Panc1 (cell line): Measurements from ENCODE around the gene PIGL. TPM values are rescaled to one million over a fixed set of nuclear protein-coding genes. Genes with fewer than 3 reads are reported as not detected.
A peak's percentile ranks its signal among the peaks of the same experiment; 100 is the strongest.

Source experiments
- ATAC-seq: fragments of 200-7000 bp; cut with Tn5 transposase; 2 replicates; pipeline ENCODE4 v1.9.1; 2020; ENCODE audit warnings: mild to moderate bottlenecking, moderate library complexity
- BruUV-seq: library from RNA; stranded (reverse); fragments of 400-500 nt; replicated peaks from 2 replicates; lab custom pipeline; 2021; lab: Mats Ljungman, UMichigan
- CTCF ChIA-PET: fragments of 300-600 bp; sonication (Branson Sonifier 250); formaldehyde crosslinking; loops from one replicate; lab custom pipeline; 2022; ENCODE audit warnings: antibody characterized with exemption; lab: Charles Lee
- POLR2A ChIA-PET: fragments of 300-600 bp; sonication (Branson Sonifier 250); formaldehyde crosslinking; loops from one replicate; lab custom pipeline; 2022; ENCODE audit warnings: antibody characterized with exemption; lab: Charles Lee
- DNase-seq: peaks from one replicate; pipeline ENCODE4 v3.0.0-alpha.2; 2010; ENCODE audit warnings: low read depth, low spot score
- H3K27ac ChIP-seq: 2 replicates; pipeline ENCODE4 v1.5.1; 2011; ENCODE audit warnings: mild to moderate bottlenecking, low read length, inconsistent platforms
- H3K27me3 ChIP-seq: fragments of 200-500 bp; sonication (Bioruptor generic); 2 replicates; pipeline ENCODE4 v1.6.0; 2014; ENCODE audit warnings: low read length, inconsistent platforms; ENCODE audit not compliant: control insufficient read depth, insufficient read depth
- H3K36me3 ChIP-seq: fragments of 200-500 bp; sonication (Bioruptor generic); 2 replicates; pipeline ENCODE4 v1.5.1; 2014; ENCODE audit warnings: inconsistent platforms, mild to moderate bottlenecking, low read length, moderate library complexity; ENCODE audit not compliant: control insufficient read depth, insufficient read depth
- H3K4me1 ChIP-seq: 2 replicates; pipeline ENCODE4 v1.5.1; 2011; ENCODE audit warnings: inconsistent platforms, mild to moderate bottlenecking, low read length, moderate library complexity; ENCODE audit not compliant: control insufficient read depth, insufficient read depth
- H3K4me3 ChIP-seq, 2 experiments: 2 replicates each; pipeline ENCODE4 v1.5.1; 2011 to 2012; ENCODE audit warnings: low read depth in 2 of 2, low read length in 2 of 2, mild to moderate bottlenecking in 2 of 2, inconsistent platforms in 1 of 2, moderate library complexity in 1 of 2
- H3K9me3 ChIP-seq: fragments of 200-500 bp; sonication (Bioruptor generic); 2 replicates; pipeline ENCODE4 v1.5.1; 2014; ENCODE audit warnings: low read depth, mild to moderate bottlenecking, inconsistent platforms, low read length, moderate library complexity; ENCODE audit not compliant: control insufficient read depth, insufficient read depth
- CTCF ChIP-seq: fragments of 450-650 bp; IDR thresholded peaks from 2 replicates; pipeline ENCODE4 v1.5.1; 2017; ENCODE audit warnings: mild to moderate bottlenecking
- POLR2AphosphoS5 ChIP-seq: IDR thresholded peaks from 2 replicates; pipeline ENCODE4 v1.6.1; 2012; ENCODE audit warnings: mild to moderate bottlenecking, low read depth, low read length, moderate library complexity
- REST ChIP-seq, 2 experiments: IDR thresholded peaks; 2 replicates each; pipeline ENCODE4 v1.6.1; 2011 to 2012; ENCODE audit warnings: low read depth in 2 of 2, control low read depth in 1 of 2, low read length in 1 of 2, mild to moderate bottlenecking in 1 of 2, moderate library complexity in 1 of 2; ENCODE audit not compliant: insufficient read depth in 1 of 2
- SIN3A ChIP-seq: IDR thresholded peaks from 2 replicates; pipeline ENCODE4 v1.6.1; 2012; ENCODE audit warnings: low read depth, mild to moderate bottlenecking, low read length, moderate library complexity, borderline replicate concordance; ENCODE audit not compliant: insufficient read depth
- TCF7L2 ChIP-seq: IDR thresholded peaks from 2 replicates; pipeline ENCODE4 v1.6.1; 2011; ENCODE audit warnings: mild to moderate bottlenecking, low read depth, low read length, inconsistent platforms
- in situ Hi-C: cut with HindIII; loops from 2 replicates; pipeline ENCODE4 v1.10.0; 2016; ENCODE audit warnings: low sequenced_read_pairs, low pct_unique_long_range_greater_than_20kb
- intact Hi-C: fragments of 100-400 bp; cut with micrococcal nuclease; formaldehyde crosslinking; loops from one replicate; pipeline ENCODE4 v1.10.0; 2022; ENCODE audit not compliant: unreplicated experiment
- total RNA-seq: library from RNA; stranded (reverse); gene quantifications from one replicate; pipeline ENCODE4 v1.2.1, GENCODE V29; 2021; ENCODE audit not compliant: unreplicated experiment

The PIGL gene
- total RNA-seq, 1 experiment from 2014 or later = 14.8 TPM

GRCh38 chr17:16282522-16282921 is 65.5 kb downstream of the PIGL start:
- ATAC-seq (no peak), DNase-seq (peak; percentile 51)
- Histone ChIP-seq H3K27me3 (no peaks in the 10 kb centered on the region), H3K36me3 (no peaks in the 10 kb centered on the region), H3K27ac (no peak overlapping the region), H3K4me3 (no peak overlapping the region), H3K9me3 (no peaks in the 10 kb centered on the region), H3K4me1 (peaks cover 26% of the 10 kb centered on the region)
- in situ Hi-C loops (no loop called here), intact Hi-C loops (no loop called here)
- BruUV-seq = no TSS peak
- TF ChIP-seq POLR2AphosphoS5 (no peak), REST (IDR thresholded peaks at IDR 0.05; ENCODE audit: insufficient read depth in 1 of 2, low read depth in 2 of 2, low read length in 1 of 2) (no peak), SIN3A (no peak)
- ChIA-PET CTCF (no interaction called here), POLR2A (no interaction called here)

DNA sequence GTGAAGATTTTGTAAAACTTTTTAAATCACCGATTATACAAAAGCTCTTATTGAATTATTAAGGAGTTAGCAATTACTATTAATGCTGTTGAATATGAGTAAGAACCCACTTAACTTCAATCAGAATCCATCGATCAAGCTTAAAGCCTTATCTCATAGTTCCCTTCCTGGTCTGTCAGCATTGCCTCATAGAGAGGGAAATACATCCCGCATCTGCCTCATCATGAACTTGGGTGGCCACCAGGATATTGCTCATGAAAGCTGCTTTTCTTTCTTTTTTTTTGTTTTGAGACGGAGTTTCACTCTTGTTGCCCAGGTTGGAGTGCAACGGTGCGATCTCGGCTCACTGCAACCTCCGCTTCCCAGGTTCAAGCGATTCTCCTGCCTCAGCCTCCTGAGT is 66.7 kb downstream of the PIGL start:
- POLR2A ChIA-PET = no interaction called here
- Histone ChIP-seq H3K4me3 (no peak overlapping the region), H3K4me1 (peaks cover 29% of the 10 kb centered on the region), H3K9me3 (no peaks in the 10 kb centered on the region), H3K27ac (no peak overlapping the region), H3K36me3 (no peaks in the 10 kb centered on the region), H3K27me3 (no peaks in the 10 kb centered on the region)
- no peak for TF ChIP-seq SIN3A
- TF ChIP-seq TCF7L2 = no peak
- TF ChIP-seq REST (IDR thresholded peaks at IDR 0.05; ENCODE audit: insufficient read depth in 1 of 2, low read depth in 2 of 2, low read length in 1 of 2) = no peak
- no peak for TF ChIP-seq CTCF
- TF ChIP-seq POLR2AphosphoS5 = no peak
- in situ Hi-C loops (no loop called here), intact Hi-C loops (no loop called here)
- DNase-seq = no peak
- no peak for ATAC-seq
- CTCF ChIA-PET = no interaction called here
- BruUV-seq = no TSS peak
